WTC11 (cell line): ENCODE measurements around the gene CINP. TPM values are rescaled to one million over a fixed set of nuclear protein-coding genes. Genes with fewer than 3 reads are reported as not detected.

Experiments used
- ATAC-seq: fragments of 200-7000 bp; cut with Tn5 transposase; 2 replicates; pipeline ENCODE4 v1.10.0; 2021; ENCODE audit warnings: mild to moderate bottlenecking, moderate library complexity
- CTCF ChIA-PET: fragments of 300-600 bp; sonication (Branson Sonifier 250); formaldehyde crosslinking; loops from one replicate; lab custom pipeline; 2021; ENCODE audit warnings: antibody characterized with exemption; lab: Charles Lee
- POLR2A ChIA-PET: fragments of 350-600 bp; sonication (Branson Sonifier 250); formaldehyde crosslinking; loops from one replicate; lab custom pipeline; 2021; ENCODE audit warnings: antibody characterized with exemption; lab: Charles Lee
- DNase-seq: peaks from one replicate; pipeline ENCODE4 v3.0.0; 2021; ENCODE audit warnings: low spot score
- H3K27ac Mint-ChIP-seq: 2 replicates; pipeline ENCODE4 v1.8.0; 2021; ENCODE audit warnings: mixed read lengths
- H3K27me3 Mint-ChIP-seq: 2 replicates; pipeline ENCODE4 v1.8.0; 2021; ENCODE audit warnings: low read depth, mild to moderate bottlenecking, moderate library complexity, mixed read lengths
- H3K36me3 Mint-ChIP-seq: 2 replicates; pipeline ENCODE4 v1.8.0; 2021; ENCODE audit warnings: mixed read lengths
- H3K4me1 Mint-ChIP-seq: 2 replicates; pipeline ENCODE4 v1.8.0; 2022; ENCODE audit warnings: mixed read lengths
- H3K4me3 Mint-ChIP-seq: 2 replicates; pipeline ENCODE4 v1.8.0; 2021; ENCODE audit warnings: mild to moderate bottlenecking, moderate library complexity, mixed read lengths
- H3K9me3 Mint-ChIP-seq: 2 replicates; pipeline ENCODE4 v1.8.0; 2021; ENCODE audit warnings: mixed read lengths
- ARID4B ChIP-seq: sonication (generic); formaldehyde crosslinking; IDR thresholded peaks from 2 replicates; pipeline ENCODE4 v1.8.0; 2023; ENCODE audit warnings: missing genetic modification reagents, mild to moderate bottlenecking, borderline replicate concordance
- CBFB ChIP-seq: sonication (generic); formaldehyde crosslinking; IDR thresholded peaks from 2 replicates; pipeline ENCODE4 v1.8.1; 2022; ENCODE audit warnings: mild to moderate bottlenecking, low read depth, missing genetic modification reagents
- HMGXB4 ChIP-seq: sonication (generic); formaldehyde crosslinking; IDR thresholded peaks from 2 replicates; pipeline ENCODE4 v1.8.1; 2023; ENCODE audit warnings: mild to moderate bottlenecking, moderate library complexity, missing genetic modification reagents
- IRF1 ChIP-seq: sonication (generic); formaldehyde crosslinking; IDR thresholded peaks from 2 replicates; pipeline ENCODE4 v1.8.0; 2023; ENCODE audit warnings: missing genetic modification reagents
- PREB ChIP-seq: sonication (generic); formaldehyde crosslinking; IDR thresholded peaks from 2 replicates; pipeline ENCODE4 v1.8.1; 2022; ENCODE audit warnings: mild to moderate bottlenecking, missing genetic modification reagents, moderate library complexity, borderline replicate concordance
- SMAD4 ChIP-seq: sonication (generic); formaldehyde crosslinking; IDR thresholded peaks from 2 replicates; pipeline ENCODE4 v1.8.0; 2022; ENCODE audit warnings: mild to moderate bottlenecking, missing genetic modification reagents
- SP1 ChIP-seq: sonication (generic); formaldehyde crosslinking; conservative IDR thresholded peaks from 2 replicates; pipeline ENCODE4 v1.8.1; 2022; ENCODE audit warnings: missing genetic modification reagents
- STAT6 ChIP-seq: sonication (generic); formaldehyde crosslinking; conservative IDR thresholded peaks from 2 replicates; pipeline ENCODE4 v1.8.1; 2023; ENCODE audit warnings: mild to moderate bottlenecking, low read depth, missing genetic modification reagents, moderate library complexity
- ZNF121 ChIP-seq: sonication (generic); formaldehyde crosslinking; IDR thresholded peaks from 2 replicates; pipeline ENCODE4 v1.8.0; 2023; ENCODE audit warnings: missing genetic modification reagents
- ZNF425 ChIP-seq: fragments of 250-450 bp; sonication (Bioruptor Pico); conservative IDR thresholded peaks from 2 replicates; pipeline ENCODE4 v1.9.0; 2021; ENCODE audit warnings: mild to moderate bottlenecking
- total RNA-seq: library from RNA; stranded (reverse); gene quantifications from 3 replicates; pipeline ENCODE4 v1.2.3, GENCODE V29; 2021

CINP gene
- total RNA-seq, 1 experiment from 2014 or later: 38.3 TPM

GRCh38 chr14:102316743-102317563 is 45.7 kb downstream of the CINP start (continued):
- TF ChIP-seq HMGXB4 (CRISPR knock-in tag) (peak; percentile 95), SMAD4 (no peak), ZNF121 (0 out of 2 replicates have a peak, but pooled peaks have one; percentile 6), CBFB (CRISPR knock-in tag) (peak; percentile 63; the same call in 1 of the 2 replicates)

- ChIA-PET POLR2A (interaction anchor here (0.6 to 0.7 kb wide), 6 partner anchors 95 to 312 kb away, joined by 3 to 13 read pairs (median 4); partner anchors contain the start of gene WDR20), CTCF (interaction anchor here (0.7 to 3.6 kb wide), 8 partner anchors 11 to 1300 kb away, joined by 3 to 33 read pairs (median 4); partner anchors contain the start of gene MOK)
- ATAC-seq: no peak
- H3K36me3 Mint-ChIP-seq: no peaks in the 10 kb centered on the region
- peaks cover 25% of the 10 kb centered on the region for H3K27me3 Mint-ChIP-seq
- H3K9me3 Mint-ChIP-seq: no peaks in the 10 kb centered on the region
- no peak for TF ChIP-seq PREB (CRISPR knock-in tag)
- no peak for TF ChIP-seq STAT6 (CRISPR knock-in tag)
- TF ChIP-seq IRF1: no peak
- no peak for TF ChIP-seq ARID4B (CRISPR knock-in tag)
- TF ChIP-seq SP1 (CRISPR knock-in tag): no peak
- TF ChIP-seq ZNF425 (CRISPR knock-in tag): no peak
- peaks cover 49% of the 10 kb centered on the region for H3K4me1 Mint-ChIP-seq
- no peak for DNase-seq
- H3K4me3 Mint-ChIP-seq: peak overlapping the region; percentile 93
- peak overlapping the region; percentile 98 for H3K27ac Mint-ChIP-seq
Observed at GRCh38 chr14:102316338-102316742, 46.4 kb downstream of the CINP start.
